GM12878 (cell line): Measurements from ENCODE around the gene RPS6KA4. TPM values are rescaled to one million over a fixed set of nuclear protein-coding genes. Genes with fewer than 3 reads are reported as not detected.

ENCODE experiments used
- ATAC-seq: fragments of 200-7000 bp; cut with Tn5 transposase; 3 replicates; pipeline ENCODE4 v1.9.1; 2020; ENCODE audit warnings: mild to moderate bottlenecking, moderate library complexity
- BruUV-seq: library from RNA; stranded (reverse); fragments of 400-500 nt; replicated peaks from 2 replicates; lab custom pipeline; 2021; lab: Mats Ljungman, UMichigan
- CTCF ChIA-PET: fragments of 300-600 bp; sonication (Branson Sonifier 250); formaldehyde crosslinking; extraction: SDS; loops from one replicate; lab custom pipeline; 2021; ENCODE audit warnings: inconsistent platforms; lab: Yijun Ruan, JAX
- POLR2A ChIA-PET: fragments of 350-600 bp; formaldehyde crosslinking; extraction: SDS; loops from one replicate; lab custom pipeline; 2021; ENCODE audit warnings: inconsistent platforms; lab: Charles Lee
- RAD21 ChIA-PET: fragments of 300-600 bp; sonication (Branson Sonifier 250); formaldehyde crosslinking; loops from one replicate; lab custom pipeline; 2023; ENCODE audit warnings: antibody characterized with exemption; ENCODE audit not compliant: unreplicated experiment; lab: Charles Lee
- SMC1A ChIA-PET: fragments of 300-600 bp; sonication (Branson Sonifier 250); formaldehyde crosslinking; loops from one replicate; lab custom pipeline; 2023; ENCODE audit not compliant: unreplicated experiment, uncharacterized antibody; lab: Charles Lee
- DNase-seq: peaks from one replicate; pipeline ENCODE4 v3.0.0-alpha.2; 2011; ENCODE audit warnings: low read depth, low spot score
- FAIRE-seq: peaks from 3 replicates; lab custom pipeline; 2011; peaks lifted over from hg19 to GRCh38; lab: Jason Lieb, UNC
- H2AFZ ChIP-seq: 2 replicates; pipeline ENCODE4 v1.6.0; 2011; ENCODE audit warnings: low read depth, low read length, control low read depth; ENCODE audit not compliant: control insufficient read depth
- H3K27ac ChIP-seq: 2 replicates; pipeline ENCODE4 v1.5.1; 2011; ENCODE audit warnings: control low read depth; ENCODE audit not compliant: control insufficient read depth, insufficient read depth
- H3K27me3 ChIP-seq, 2 experiments: replicated peaks in 1 of 2; 2 replicates each; pipeline versions ENCODE4 v1.6.0 to v1.6.1; 2011; ENCODE audit warnings: low read length in 1 of 2; ENCODE audit not compliant: control insufficient read depth in 2 of 2, insufficient read depth in 2 of 2
- H3K36me3 ChIP-seq, 2 experiments: 2 replicates each; pipeline ENCODE4 v1.5.1; 2011; ENCODE audit warnings: low read length in 1 of 2; ENCODE audit not compliant: control insufficient read depth in 2 of 2, insufficient read depth in 2 of 2
- H3K4me1 ChIP-seq: 2 replicates; pipeline ENCODE4 v1.6.1; 2011; ENCODE audit warnings: mild to moderate bottlenecking, low read length, moderate library complexity, mixed read lengths; ENCODE audit not compliant: control insufficient read depth, insufficient read depth
- H3K4me2 ChIP-seq: 2 replicates; pipeline ENCODE4 v1.6.0; 2011; ENCODE audit warnings: control low read depth; ENCODE audit not compliant: control insufficient read depth, insufficient read depth
- H3K4me3 ChIP-seq: fragments of 200-600 bp; sonication (generic); 2 replicates; pipeline ENCODE4 v1.5.1; 2016
- H3K79me2 ChIP-seq: 2 replicates; pipeline ENCODE4 v1.6.0; 2011; ENCODE audit warnings: low read length; ENCODE audit not compliant: control insufficient read depth, insufficient read depth
- H3K9ac ChIP-seq: 2 replicates; pipeline ENCODE4 v1.8.0; 2011; ENCODE audit warnings: low read length, control low read depth, mixed read lengths; ENCODE audit not compliant: control insufficient read depth, insufficient read depth
- H3K9me3 ChIP-seq: replicated peaks from 3 replicates; pipeline ENCODE4 v1.5.1; 2011; ENCODE audit warnings: mild to moderate bottlenecking, low read length; ENCODE audit not compliant: control insufficient read depth, insufficient read depth
- H4K20me1 ChIP-seq: 2 replicates; pipeline ENCODE4 v1.6.0; 2011; ENCODE audit not compliant: control insufficient read depth, insufficient read depth
- BCLAF1 ChIP-seq: fragments of 450-650 bp; IDR thresholded peaks from 2 replicates; pipeline ENCODE4 v1.6.1; 2017; ENCODE audit warnings: antibody characterized with exemption, mild to moderate bottlenecking, moderate library complexity
- IKZF1 ChIP-seq: fragments of 450-650 bp; conservative IDR thresholded peaks from 2 replicates; pipeline ENCODE4 v1.6.1; 2017; ENCODE audit warnings: antibody characterized with exemption, mild to moderate bottlenecking
- JUNB ChIP-seq: IDR thresholded peaks from 2 replicates; pipeline ENCODE4 v1.6.1; 2016; ENCODE audit warnings: antibody characterized with exemption, mild to moderate bottlenecking
- NKRF ChIP-seq: fragments of 450-650 bp; conservative IDR thresholded peaks from 2 replicates; pipeline ENCODE4 v1.6.1; 2017; ENCODE audit warnings: mild to moderate bottlenecking, moderate library complexity
- NR2F1 ChIP-seq: fragments of 450-650 bp; conservative IDR thresholded peaks from 2 replicates; pipeline ENCODE4 v1.6.1; 2017; ENCODE audit warnings: mild to moderate bottlenecking
- PML ChIP-seq: IDR thresholded peaks from 2 replicates; pipeline ENCODE4 v1.6.1; 2012; ENCODE audit warnings: low read length, inconsistent platforms
- POLR2AphosphoS2 ChIP-seq: IDR thresholded peaks from 2 replicates; pipeline ENCODE4 v1.6.1; 2011; ENCODE audit warnings: low read depth, mild to moderate bottlenecking, low read length, improper control_type of control experiment, moderate library complexity
- POU2F2 ChIP-seq: IDR thresholded peaks from 3 replicates; pipeline ENCODE4 v1.6.1; 2011; ENCODE audit warnings: low read depth, mild to moderate bottlenecking, low read length, borderline replicate concordance
- SKIL ChIP-seq: fragments of 450-650 bp; IDR thresholded peaks from 2 replicates; pipeline ENCODE4 v1.6.1; 2017; ENCODE audit warnings: mild to moderate bottlenecking, low read depth, inconsistent platforms; ENCODE audit not compliant: poor library complexity, severe bottlenecking
- ZBTB40 ChIP-seq: fragments of 450-650 bp; IDR thresholded peaks from 2 replicates; pipeline ENCODE4 v1.6.1; 2016; ENCODE audit warnings: mild to moderate bottlenecking, moderate library complexity, borderline replicate concordance
- WGBS: methylation state at CpG from one replicate; pipeline ENCODE4 v1.1.6; 2016; ENCODE audit warnings: low lambda C conversion rate; ENCODE audit not compliant: insufficient replicate concordance, insufficient coverage; ENCODE audit errors: missing lambda C conversion rate; 5-methylcytosine and 5-hydroxymethylcytosine counted together
- in situ Hi-C: fragments of 300-500 bp; cut with MboI; formaldehyde crosslinking; loops from 9 replicates; pipeline ENCODE4 v1.14.3; 2018; ENCODE audit warnings: mixed read lengths
- intact Hi-C: fragments of 100-400 bp; cut with micrococcal nuclease; formaldehyde crosslinking; loops from one replicate; pipeline ENCODE4 v1.14.2; 2022; ENCODE audit not compliant: unreplicated experiment
- polyA plus RNA-seq, 11 experiments: library from polyadenylated mRNA; depleted of rRNA in 4 of 11; unstranded in 6 of 11; stranded (reverse) in 5 of 11; fragments of >200 nt; fragmentation: Nextera tagmentation in 4 of 11; fragmentation: Illumina TruSeq in 1 of 11; extraction: Ambion mirVana in 4 of 11; extraction: Trizol in 1 of 11; gene quantifications; 1 replicate in 1 of 11; 2 replicates in 10 of 11; pipeline versions ENCODE4 v1.2.1 to v1.2.3, GENCODE V29; 2011 to 2016; ENCODE audit warnings: inconsistent platforms in 2 of 11, missing spikeins in 2 of 11, low read depth in 1 of 11
- total RNA-seq, 4 experiments: library from RNA; depleted of rRNA in 3 of 4; stranded (reverse); fragments of >200 nt in 3 of 4; fragmentation: Illumina TruSeq in 1 of 4; extraction: Trizol in 1 of 4; gene quantifications; 2 replicates each; pipeline versions ENCODE4 v1.2.1 to v1.2.3, GENCODE V29; 2013 to 2021

RPS6KA4 gene
- total and polyA plus RNA-seq, 10 of the 15 experiments (the other 5 are each of a cell fraction or from before 2014, with no cell fraction given), result 0.34 to 32.6 (median 11.3) TPM

GRCh38 chr11:64407221-64407620 is 48.3 kb downstream of the RPS6KA4 start (continued):
- TF ChIP-seq BCLAF1, result no peak
- TF ChIP-seq POU2F2, result no peak
- no peak for TF ChIP-seq POLR2AphosphoS2
- TF ChIP-seq, all 136 proteins: peak for 0

GRCh38 chr11:64407630-64408029 is 48.7 kb downstream of the RPS6KA4 start:
- ChIA-PET POLR2A (no interaction called here), RAD21 (interaction anchor here (0.6 kb wide), 1 partner anchor 107 kb away, joined by 4 read pairs; no protein-coding TSS in a partner anchor), SMC1A (no interaction called here), CTCF (no interaction called here)
- H3K27me3 ChIP-seq, result no peaks in the 10 kb centered on the region; a peak in 4 of 4 replicates
- H2AFZ ChIP-seq, result no peak overlapping the region
- FAIRE-seq (no peak), DNase-seq (no peak), ATAC-seq (no peak)
- WGBS, result 41% methylated on average over 2 of the region's 2 CpGs
- no peak overlapping the region for H3K9ac ChIP-seq
- TF ChIP-seq NKRF (no peak), PML (no peak), IKZF1 (no peak), JUNB (no peak), ZBTB40 (no peak), NR2F1 (no peak), SKIL (no peak)
- no peaks in the 10 kb centered on the region for H4K20me1 ChIP-seq
- H3K4me3 ChIP-seq, result no peak overlapping the region
- no peaks in the 10 kb centered on the region for H3K9me3 ChIP-seq
- no peaks in the 10 kb centered on the region for H3K79me2 ChIP-seq
- H3K4me2 ChIP-seq, result no peak overlapping the region
- in situ Hi-C loops, result no loop called here
- intact Hi-C loops, result no loop called here
- no peaks in the 10 kb centered on the region for H3K36me3 ChIP-seq
- BruUV-seq, result no TSS peak
- no peaks in the 10 kb centered on the region for H3K4me1 ChIP-seq
- no peak overlapping the region for H3K27ac ChIP-seq
